OCI-M2 (cell line): ENCODE data around the gene RHOC.

Experiments
- DNase-seq: peaks from one replicate; lab custom pipeline; 2025; ENCODE audit not compliant: unreplicated experiment; lab: John Stamatoyannopoulos, UW

Gene RHOC

GRCh38 chr1:112702420-112703261, 4.3 kb downstream of the RHOC start:
- no peak for DNase-seq

- no peak for DNase-seq
Observed at GRCh38 chr1:112702067-112702395, 4.9 kb downstream of the RHOC start.

GRCh38 chr1:112701227-112702066, 5.5 kb downstream of the RHOC start:
- no peak for DNase-seq

GRCh38 chr1:112700290-112701226, 6.4 kb downstream of the RHOC start:
- DNase-seq: peak; percentile 91

- DNase-seq: no peak
Observed at GRCh38 chr1:112699425-112700144, 7.3 kb downstream of the RHOC start.

GRCh38 chr1:112698366-112699310, 8.3 kb downstream of the RHOC start:
- no peak for DNase-seq

- DNase-seq: no peak
Observed at GRCh38 chr1:112697781-112698201, 9.1 kb downstream of the RHOC start.

- no peak for DNase-seq
Observed at GRCh38 chr1:112696578-112697314, 10.2 kb downstream of the RHOC start.

GRCh38 chr1:112695276-112695675, 11.7 kb downstream of the RHOC start:
- DNase-seq: no peak

GRCh38 chr1:112694363-112694929, 12.5 kb downstream of the RHOC start:
- no peak for DNase-seq

- DNase-seq: no peak
Observed at GRCh38 chr1:112693821-112694220, 13.1 kb downstream of the RHOC start.

GRCh38 chr1:112692681-112693080, 14.2 kb downstream of the RHOC start:
- DNase-seq: no peak

- DNase-seq: no peak
Observed at GRCh38 chr1:112689842-112690237, 17.1 kb downstream of the RHOC start.

GRCh38 chr1:112689196-112689841, 17.6 kb downstream of the RHOC start:
- DNase-seq: no peak

- no peak for DNase-seq
Observed at GRCh38 chr1:112688781-112689193, 18.1 kb downstream of the RHOC start.

- no peak for DNase-seq
Observed at GRCh38 chr1:112687785-112688496, 19.0 kb downstream of the RHOC start.

GRCh38 chr1:112687361-112687760, 19.6 kb downstream of the RHOC start:
- no peak for DNase-seq
